K562 (cell line): ENCODE measurements around the gene SNRNP200. TPM values are rescaled to one million over a fixed set of nuclear protein-coding genes. Genes with fewer than 3 reads are reported as not detected.

Source experiments
- AFF4 ChIP-seq: sonication (generic); formaldehyde crosslinking; IDR thresholded peaks from 2 replicates; pipeline ENCODE4 v1.8.0; 2023; ENCODE audit warnings: mild to moderate bottlenecking, missing genetic modification reagents
- CREM ChIP-seq: IDR thresholded peaks from 2 replicates; pipeline ENCODE4 v1.6.1; 2014; ENCODE audit warnings: antibody characterized with exemption, low read depth
- JUND ChIP-seq, 2 experiments: IDR thresholded peaks; 2 replicates in 1 of 2; 3 replicates in 1 of 2; pipeline ENCODE4 v1.6.1; 2011; ENCODE audit warnings: borderline replicate concordance in 2 of 2, low read depth in 2 of 2, low read length in 2 of 2, improper control_type of control experiment in 1 of 2, missing biosample characterization in 1 of 2, missing genetic modification characterization in 1 of 2, missing genetic modification reagents in 1 of 2
- MLX ChIP-seq, 2 experiments: fragments of 450-650 bp in 1 of 2; sonication (generic) in 1 of 2; formaldehyde crosslinking; conservative IDR thresholded peaks; 2 replicates each; pipeline versions ENCODE4 v1.4.0 to v1.8.1; 2020 to 2022; ENCODE audit warnings: mild to moderate bottlenecking in 1 of 2, missing genetic modification reagents in 1 of 2
- MTA1 ChIP-seq: fragments of 450-650 bp; IDR thresholded peaks from 2 replicates; pipeline ENCODE4 v1.6.1; 2017; ENCODE audit warnings: borderline replicate concordance
- PKNOX1 ChIP-seq: fragments of 450-650 bp; IDR thresholded peaks from 2 replicates; pipeline ENCODE4 v1.6.1; 2016
- TOE1 ChIP-seq, 2 experiments: fragments of 450-650 bp in 1 of 2; sonication (generic) in 1 of 2; formaldehyde crosslinking in 1 of 2; IDR thresholded peaks; 2 replicates each; pipeline versions ENCODE4 v1.7.1 to v1.8.0; 2016 to 2022; ENCODE audit warnings: borderline replicate concordance in 2 of 2, mild to moderate bottlenecking in 2 of 2, antibody characterized with exemption in 1 of 2, inconsistent platforms in 1 of 2, low read depth in 1 of 2, missing genetic modification reagents in 1 of 2, moderate library complexity in 1 of 2
- ZBTB40 ChIP-seq, 2 experiments: fragments of 450-650 bp in 1 of 2; sonication (generic) in 1 of 2; formaldehyde crosslinking in 1 of 2; IDR thresholded peaks; 2 replicates each; pipeline versions ENCODE4 v1.7.1 to v1.9.0; 2016 to 2022; ENCODE audit warnings: inconsistent platforms in 1 of 2, mild to moderate bottlenecking in 1 of 2, missing genetic modification reagents in 1 of 2
- ZNF197 ChIP-seq: fragments of 200-800 bp; sonication (Bioruptor generic); IDR thresholded peaks from 2 replicates; pipeline ENCODE4 v1.6.1; 2016; ENCODE audit warnings: low read depth, missing genetic modification characterization, missing compliant biosample characterization
- ZSCAN29 ChIP-seq: fragments of 450-650 bp; IDR thresholded peaks from 2 replicates; pipeline ENCODE4 v1.6.1; 2017
- polyA plus RNA-seq, 8 experiments: library from polyadenylated mRNA; depleted of rRNA in 4 of 8; stranded (reverse) in 5 of 8; unstranded in 3 of 8; fragments of >200 nt; fragmentation: Nextera tagmentation in 2 of 8; fragmentation: Illumina TruSeq in 1 of 8; extraction: Ambion mirVana in 2 of 8; extraction: Trizol in 1 of 8; gene quantifications; 2 replicates each; pipeline versions ENCODE4 v1.2.1 to v1.2.3, GENCODE V29; 2011 to 2014; ENCODE audit warnings: inconsistent platforms in 1 of 8, missing spikeins in 1 of 8
- total RNA-seq, 7 experiments: library from RNA; depleted of rRNA in 6 of 7; stranded (reverse); fragments of >200 nt in 6 of 7; fragmentation: Illumina TruSeq in 2 of 7; extraction: Trizol in 2 of 7; gene quantifications; 2 replicates each; pipeline versions ENCODE4 v1.2.1 to v1.2.3, GENCODE V29; 2011 to 2021; ENCODE audit warnings: low replicate concordance in 1 of 7

The SNRNP200 gene
- total and polyA plus RNA-seq, 9 of the 15 experiments (the other 6 are each of a cell fraction or from before 2014, with no cell fraction given), result 76.1 to 231 (median 155) TPM

GRCh38 chr2:96251721-96252292 lies 53.5 kb downstream of the SNRNP200 start (continued):
- no peak for TF ChIP-seq ZBTB40 (IDR thresholded peaks at IDR 0.05)
- TF ChIP-seq ZBTB40 (CRISPR knock-in tag; IDR thresholded peaks at IDR 0.05), result no peak
- TF ChIP-seq AFF4 (CRISPR knock-in tag), result no peak
- peak; percentile 56 for TF ChIP-seq JUND (IDR thresholded peaks at IDR 0.05; ENCODE audit: borderline replicate concordance, low read depth, low read length)
- no peak for TF ChIP-seq JUND (tag; IDR thresholded peaks at IDR 0.05; ENCODE audit: borderline replicate concordance, low read depth, low read length)
- peak; percentile 49 for TF ChIP-seq PKNOX1
- TF ChIP-seq CREM, result 0 out of 2 replicates have a peak, but pooled peaks have one; percentile 33
- no peak for TF ChIP-seq MLX (CRISPR knock-in tag; conservative IDR thresholded peaks at IDR 0.05)
- TF ChIP-seq TOE1 (IDR thresholded peaks at IDR 0.05; ENCODE audit: borderline replicate concordance), result peak; percentile 88; the same call in 1 of the 2 replicates
- TF ChIP-seq TOE1 (CRISPR knock-in tag; IDR thresholded peaks at IDR 0.05; ENCODE audit: borderline replicate concordance, low read depth), result no peak
- TF ChIP-seq ZSCAN29, result 0 out of 2 replicates have a peak, but pooled peaks have one; percentile 24
- peak; percentile 46; the same call in 1 of the 2 replicates for TF ChIP-seq MTA1
- no peak for TF ChIP-seq ZNF197 (CRISPR knock-in tag)
